ENCODE data around the gene INSM2. TPM values are rescaled to one million over a fixed set of nuclear protein-coding genes. Genes with fewer than 3 reads are reported as not detected.

The INSM2 gene
- total and polyA plus RNA-seq, 2 experiments from 2014 or later = not detected

- no peaks in the 10 kb centered on the region for H3K79me2 ChIP-seq (ENCODE audit: insufficient read depth)
- in situ Hi-C loops (cut with MboI) = no loop called here
- H4K20me1 ChIP-seq (ENCODE audit: insufficient read depth) = no peaks in the 10 kb centered on the region
- no peak overlapping the region for H2AFZ ChIP-seq
- DNase-seq = peak; percentile 6
- no peaks in the 10 kb centered on the region for H3K9me3 ChIP-seq (ENCODE audit: low read depth)
- H3F3A ChIP-seq (ENCODE audit: insufficient read depth) = no peaks in the 10 kb centered on the region
- no peaks in the 10 kb centered on the region for H3K4me1 ChIP-seq (ENCODE audit: insufficient read depth)
- H3K4me3 ChIP-seq = no peak overlapping the region
- H3K27me3 ChIP-seq (replicated peaks; ENCODE audit: insufficient read depth) = no peaks in the 10 kb centered on the region
- no peaks in the 10 kb centered on the region for H3K9me2 ChIP-seq (ENCODE audit: insufficient read depth)
- H3K4me2 ChIP-seq (ENCODE audit: unreplicated experiment) = no peak overlapping the region
- no peak overlapping the region for H3K27ac ChIP-seq
- peaks cover 7% of the 10 kb centered on the region; the same call in 1 of the 2 replicates for H3K36me3 ChIP-seq (ENCODE audit: low read depth)
- no peak overlapping the region for H3K9ac ChIP-seq
- TF ChIP-seq EZH2phosphoT487 (IDR thresholded peaks at IDR 0.05; ENCODE audit: insufficient read depth, low read depth) (no peak), EZH2 (IDR thresholded peaks at IDR 0.05; ENCODE audit: insufficient read depth, poor library complexity, severe bottlenecking) (no peak)
These were observed 42.3 kb downstream of the INSM2 start for GRCh38 chr14:35576260-35576659.

GRCh38 chr14:35576856-35577255 lies 42.9 kb downstream of the INSM2 start:
- H3K9ac ChIP-seq = no peak overlapping the region
- no peak overlapping the region for H2AFZ ChIP-seq
- H3K4me3 ChIP-seq = no peak overlapping the region
- no peaks in the 10 kb centered on the region for H4K20me1 ChIP-seq (ENCODE audit: insufficient read depth)
- 96 to 100% methylated on average over 1 of the region's 1 CpG for WGBS, 2 experiments (ENCODE audit: low coverage in 1 of 2, low lambda C conversion rate in 2 of 2, missing lambda C conversion rate in 2 of 2)
- H3K27ac ChIP-seq = no peak overlapping the region
- no peaks in the 10 kb centered on the region for H3K79me2 ChIP-seq (ENCODE audit: insufficient read depth)
- H3K9me2 ChIP-seq (ENCODE audit: insufficient read depth) = no peaks in the 10 kb centered on the region
- no peak for TF ChIP-seq EZH2 (IDR thresholded peaks at IDR 0.05; ENCODE audit: insufficient read depth, poor library complexity, severe bottlenecking)
- TF ChIP-seq EZH2phosphoT487 (IDR thresholded peaks at IDR 0.05; ENCODE audit: insufficient read depth, low read depth) = no peak
- no peak for DNase-seq
- H3K4me1 ChIP-seq (ENCODE audit: insufficient read depth) = no peaks in the 10 kb centered on the region
- H3K9me3 ChIP-seq (ENCODE audit: low read depth) = no peaks in the 10 kb centered on the region
- H3K36me3 ChIP-seq (ENCODE audit: low read depth) = peaks cover 6% of the 10 kb centered on the region; the same call in 1 of the 2 replicates
- no peaks in the 10 kb centered on the region for H3K27me3 ChIP-seq (replicated peaks; ENCODE audit: insufficient read depth)
- H3F3A ChIP-seq (ENCODE audit: insufficient read depth) = no peaks in the 10 kb centered on the region
- H3K4me2 ChIP-seq (ENCODE audit: unreplicated experiment) = no peak overlapping the region
- in situ Hi-C loops (cut with MboI) = no loop called here

GRCh38 chr14:35578135-35578534 lies 44.2 kb downstream of the INSM2 start:
- no peak overlapping the region for H3K4me2 ChIP-seq (ENCODE audit: unreplicated experiment)
- in situ Hi-C loops (cut with MboI) = no loop called here
- no peak overlapping the region for H2AFZ ChIP-seq
- no peak for TF ChIP-seq EZH2phosphoT487 (IDR thresholded peaks at IDR 0.05; ENCODE audit: insufficient read depth, low read depth)
- TF ChIP-seq EZH2 (IDR thresholded peaks at IDR 0.05; ENCODE audit: insufficient read depth, poor library complexity, severe bottlenecking) = no peak
- no peaks in the 10 kb centered on the region for H4K20me1 ChIP-seq (ENCODE audit: insufficient read depth)
- no peak overlapping the region for H3K4me3 ChIP-seq
- no peaks in the 10 kb centered on the region for H3K36me3 ChIP-seq (ENCODE audit: low read depth)
- H3K9me3 ChIP-seq (ENCODE audit: low read depth) = no peaks in the 10 kb centered on the region
- no peaks in the 10 kb centered on the region for H3F3A ChIP-seq (ENCODE audit: insufficient read depth)
- H3K9ac ChIP-seq = no peak overlapping the region
- H3K4me1 ChIP-seq (ENCODE audit: insufficient read depth) = no peaks in the 10 kb centered on the region
- 99 to 100% methylated on average over 2 of the region's 2 CpGs for WGBS, 2 experiments (ENCODE audit: low coverage in 1 of 2, low lambda C conversion rate in 2 of 2, missing lambda C conversion rate in 2 of 2)
- no peaks in the 10 kb centered on the region for H3K9me2 ChIP-seq (ENCODE audit: insufficient read depth)
- H3K27me3 ChIP-seq (replicated peaks; ENCODE audit: insufficient read depth) = no peaks in the 10 kb centered on the region
- no peak overlapping the region for H3K27ac ChIP-seq
- no peaks in the 10 kb centered on the region for H3K79me2 ChIP-seq (ENCODE audit: insufficient read depth)
- DNase-seq = no peak

- Histone ChIP-seq H2AFZ (no peak overlapping the region), H3K36me3 (ENCODE audit: low read depth) (no peaks in the 10 kb centered on the region), H3K9me3 (ENCODE audit: low read depth) (no peaks in the 10 kb centered on the region), H4K20me1 (ENCODE audit: insufficient read depth) (no peaks in the 10 kb centered on the region), H3K4me1 (ENCODE audit: insufficient read depth) (no peaks in the 10 kb centered on the region), H3K4me2 (ENCODE audit: unreplicated experiment) (no peak overlapping the region), H3K9ac (no peak overlapping the region), H3K9me2 (ENCODE audit: insufficient read depth) (no peaks in the 10 kb centered on the region), H3K27me3 (replicated peaks; ENCODE audit: insufficient read depth) (no peaks in the 10 kb centered on the region), H3K4me3 (no peak overlapping the region), H3K27ac (no peak overlapping the region), H3K79me2 (ENCODE audit: insufficient read depth) (no peaks in the 10 kb centered on the region), H3F3A (ENCODE audit: insufficient read depth) (no peaks in the 10 kb centered on the region)
- in situ Hi-C loops (cut with MboI) = no loop called here
- no peak for DNase-seq
- no peak for TF ChIP-seq EZH2 (IDR thresholded peaks at IDR 0.05; ENCODE audit: insufficient read depth, poor library complexity, severe bottlenecking)
These were observed 44.7 kb downstream of the INSM2 start for GRCh38 chr14:35578639-35579038.

Other genes with a start within 250 kb of the INSM2 start
- 171 and 198 TPM in 2 replicates for gene PSMA6, start 241.8 kb upstream of the INSM2 start, total RNA-seq (2014; rRNA removed; shearing (Covaris generic))
- 225 and 227 TPM in 2 replicates for gene PSMA6, start 241.8 kb upstream of the INSM2 start, polyA plus RNA-seq (2016; fragmentation: Nextera tagmentation; extraction: Ambion mirVana)
- 46.5 and 60.4 TPM in 2 replicates for gene NFKBIA, start 129.4 kb upstream of the INSM2 start, total RNA-seq (2014; rRNA removed; shearing (Covaris generic))
- 39.8 and 40.2 TPM in 2 replicates for gene NFKBIA, start 129.4 kb upstream of the INSM2 start, polyA plus RNA-seq (2016; fragmentation: Nextera tagmentation; extraction: Ambion mirVana)

Measured in GM23248 (cell line).